ENCODE measurements around the gene KLHL11.

DNA sequence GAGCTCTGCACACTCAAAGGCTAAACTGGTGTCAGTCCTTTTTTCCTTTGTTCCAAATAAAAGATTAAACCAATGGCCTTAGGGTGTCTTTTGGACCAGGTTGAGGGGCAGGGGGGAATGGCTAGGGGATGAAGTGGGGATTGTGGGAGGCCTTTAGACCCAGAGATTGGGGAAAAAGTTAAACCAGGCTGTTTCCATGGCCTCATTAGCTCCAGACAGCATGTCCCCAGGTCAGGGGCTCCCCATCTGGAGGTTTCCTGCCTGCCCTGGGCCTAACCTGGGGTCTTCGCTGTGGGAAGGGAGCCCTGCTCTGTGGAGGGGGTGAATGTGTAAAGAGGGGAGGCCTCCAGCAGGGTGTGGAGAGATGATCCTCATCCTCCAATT, 42.1 kb downstream of the KLHL11 start:
- TF ChIP-seq POLR2A (IDR thresholded peaks at IDR 0.05): no peak
- TF ChIP-seq, protein P1, sequence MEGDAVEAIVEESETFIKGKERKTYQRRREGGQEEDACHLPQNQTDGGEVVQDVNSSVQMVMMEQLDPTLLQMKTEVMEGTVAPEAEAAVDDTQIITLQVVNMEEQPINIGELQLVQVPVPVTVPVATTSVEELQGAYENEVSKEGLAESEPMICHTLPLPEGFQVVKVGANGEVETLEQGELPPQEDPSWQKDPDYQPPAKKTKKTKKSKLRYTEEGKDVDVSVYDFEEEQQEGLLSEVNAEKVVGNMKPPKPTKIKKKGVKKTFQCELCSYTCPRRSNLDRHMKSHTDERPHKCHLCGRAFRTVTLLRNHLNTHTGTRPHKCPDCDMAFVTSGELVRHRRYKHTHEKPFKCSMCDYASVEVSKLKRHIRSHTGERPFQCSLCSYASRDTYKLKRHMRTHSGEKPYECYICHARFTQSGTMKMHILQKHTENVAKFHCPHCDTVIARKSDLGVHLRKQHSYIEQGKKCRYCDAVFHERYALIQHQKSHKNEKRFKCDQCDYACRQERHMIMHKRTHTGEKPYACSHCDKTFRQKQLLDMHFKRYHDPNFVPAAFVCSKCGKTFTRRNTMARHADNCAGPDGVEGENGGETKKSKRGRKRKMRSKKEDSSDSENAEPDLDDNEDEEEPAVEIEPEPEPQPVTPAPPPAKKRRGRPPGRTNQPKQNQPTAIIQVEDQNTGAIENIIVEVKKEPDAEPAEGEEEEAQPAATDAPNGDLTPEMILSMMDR (IDR thresholded peaks at IDR 0.05): no peak
